ENCODE results near the gene KCNB1.

KCNB1 gene

DNA sequence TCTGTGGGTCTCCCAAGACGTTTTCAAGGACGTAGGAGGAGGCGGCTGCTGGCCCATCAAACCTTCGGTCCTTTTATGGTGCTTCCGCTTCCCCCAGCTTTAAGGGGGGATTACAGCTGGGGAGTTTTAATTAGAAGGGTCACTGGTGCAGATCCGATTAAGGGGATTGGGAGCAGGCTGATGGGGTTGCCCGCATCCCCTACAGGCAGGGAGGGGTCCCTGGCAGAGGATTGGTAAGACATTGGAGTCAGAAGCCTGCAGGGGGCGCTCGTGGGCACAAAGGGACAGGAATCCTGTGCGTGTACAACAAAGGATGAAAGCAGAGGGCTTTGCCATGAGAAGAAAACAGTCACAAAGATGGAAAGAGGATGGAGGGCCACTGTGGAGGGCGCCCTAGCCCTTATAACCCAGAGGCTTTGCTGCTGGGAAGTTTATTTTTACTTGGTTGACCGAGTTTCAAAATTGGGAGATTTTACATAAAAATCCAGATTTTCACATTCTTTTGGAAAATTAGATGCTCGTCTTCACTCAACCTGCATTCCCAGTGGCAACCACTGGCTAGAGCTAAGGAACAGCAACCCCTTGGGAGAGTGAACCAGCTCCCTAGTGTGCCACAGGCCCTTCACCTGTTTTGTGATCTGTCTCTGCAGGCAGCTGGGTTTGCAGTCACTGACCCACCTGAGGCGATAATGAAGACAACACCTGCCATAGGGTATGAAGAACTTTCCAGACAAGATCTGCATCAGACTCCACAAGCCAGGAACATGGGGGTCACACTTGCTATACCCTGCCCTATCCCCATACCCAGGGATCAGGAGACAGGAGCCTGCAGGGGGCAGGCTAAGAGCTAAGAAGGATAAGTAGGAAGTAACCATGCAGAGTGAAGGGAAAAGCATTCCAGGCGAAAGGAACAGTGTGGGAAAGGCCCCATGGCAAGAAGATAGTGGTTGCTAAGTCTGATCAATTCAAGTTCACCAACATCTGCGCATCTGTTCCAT, 97.7 kb downstream of the KCNB1 start:
- DNase-seq = peak; percentile 54

DNA sequence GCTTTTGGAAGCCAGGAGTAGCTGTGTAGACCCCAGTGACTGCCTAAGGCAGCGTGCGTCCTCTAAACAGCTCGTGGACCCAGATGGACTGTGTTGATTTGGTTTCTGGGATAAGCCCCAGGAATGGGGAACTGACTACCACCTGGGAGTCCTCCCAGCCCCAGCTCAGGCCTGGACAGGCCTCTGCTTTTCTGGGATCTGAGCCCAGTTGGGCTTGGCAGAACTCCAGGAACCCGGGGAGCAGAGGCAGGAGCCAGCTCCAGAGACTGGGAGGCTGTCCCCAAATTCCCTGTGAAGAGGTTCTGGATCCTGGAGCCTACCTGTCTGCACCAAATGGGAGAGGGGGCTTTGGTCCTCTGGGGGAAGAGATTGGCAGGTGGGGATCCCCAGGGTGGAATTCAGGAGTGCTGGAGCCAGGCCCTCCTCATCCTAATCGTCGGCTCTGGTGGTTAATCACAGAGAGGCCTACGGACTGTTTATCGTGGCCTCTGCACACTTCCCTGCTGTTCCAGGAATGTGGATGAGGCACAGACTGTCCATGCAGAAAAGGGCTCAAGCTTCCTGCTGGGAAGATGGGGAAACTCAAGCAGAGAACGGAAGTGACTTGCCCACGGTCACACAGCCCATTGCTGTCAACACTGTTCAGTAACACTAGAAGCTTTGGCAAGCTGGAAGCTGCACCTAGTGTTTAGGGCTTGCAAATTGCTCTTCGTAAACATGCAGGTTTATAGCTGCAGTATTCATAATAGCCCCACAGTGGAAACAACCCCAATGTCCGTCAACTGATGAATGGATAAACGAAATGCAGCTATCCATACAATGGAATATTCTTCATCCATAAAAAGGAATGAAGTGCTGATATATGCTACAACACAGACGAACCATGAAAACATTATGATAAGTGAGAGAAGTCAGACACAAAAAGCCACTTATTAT, 100.6 kb downstream of the KCNB1 start:
- no peak for DNase-seq

DNA sequence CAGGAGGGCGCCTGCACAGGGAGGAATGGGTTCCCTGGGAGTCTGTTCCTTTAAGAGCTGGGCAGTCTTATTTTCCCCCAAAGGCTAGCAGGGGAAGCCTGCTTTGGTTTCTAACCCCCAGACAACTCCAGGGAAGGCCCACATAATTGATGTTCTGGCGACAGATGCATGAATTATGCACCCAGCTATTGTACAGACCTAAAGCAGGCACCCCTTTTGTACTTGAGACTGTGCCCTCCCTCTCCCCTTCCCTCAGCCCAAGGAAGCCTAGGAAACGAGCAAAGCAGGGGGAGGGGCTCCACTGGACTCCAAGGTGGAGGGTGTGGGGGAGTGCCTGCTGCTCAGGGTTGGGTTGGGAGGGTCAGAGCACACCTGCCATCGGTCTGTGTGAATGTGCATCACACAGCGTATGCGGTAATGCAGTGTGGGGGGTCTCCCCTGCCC, 102.1 kb downstream of the KCNB1 start:
- no peak for DNase-seq

DNA sequence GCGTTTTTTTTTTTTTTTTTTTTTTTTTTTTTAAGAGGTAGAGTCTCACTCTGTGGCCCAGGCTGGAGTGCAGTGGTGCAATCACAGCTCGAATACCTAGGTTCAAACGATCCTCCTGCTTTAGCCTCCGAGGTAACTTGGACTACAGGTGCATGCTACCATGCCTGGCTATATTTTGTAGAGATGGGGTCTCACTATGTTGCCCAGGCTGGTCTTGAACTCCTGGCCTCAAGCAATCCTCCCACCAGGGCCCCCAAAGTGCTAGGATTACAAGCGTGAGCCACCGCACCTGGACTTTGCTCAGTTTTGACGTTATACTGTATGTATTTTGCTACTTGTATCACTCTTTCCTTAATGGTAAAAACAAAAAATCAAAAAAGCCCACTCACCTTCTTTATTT, 103.1 kb downstream of the KCNB1 start:
- no peak for DNase-seq

DNA sequence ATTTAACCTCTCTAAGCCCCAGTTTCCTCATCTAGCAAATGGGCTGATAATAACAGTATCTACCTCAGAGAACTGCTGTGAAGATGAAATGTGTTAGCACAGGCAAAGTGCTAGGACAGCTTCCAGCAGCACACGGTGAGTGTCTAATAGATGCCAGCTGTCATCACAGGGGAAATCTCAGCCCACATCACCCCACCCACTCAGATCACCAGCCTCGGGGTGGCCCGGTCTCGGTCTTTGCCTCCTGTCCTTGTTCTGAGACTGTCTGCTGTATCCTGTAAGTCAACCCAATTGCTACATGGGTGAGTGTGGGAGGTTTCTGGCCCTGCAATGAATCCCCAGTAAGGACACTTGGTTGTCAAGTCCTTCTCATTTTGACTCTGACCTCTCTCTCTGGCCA, 105.1 kb downstream of the KCNB1 start:
- DNase-seq = no peak

DNA sequence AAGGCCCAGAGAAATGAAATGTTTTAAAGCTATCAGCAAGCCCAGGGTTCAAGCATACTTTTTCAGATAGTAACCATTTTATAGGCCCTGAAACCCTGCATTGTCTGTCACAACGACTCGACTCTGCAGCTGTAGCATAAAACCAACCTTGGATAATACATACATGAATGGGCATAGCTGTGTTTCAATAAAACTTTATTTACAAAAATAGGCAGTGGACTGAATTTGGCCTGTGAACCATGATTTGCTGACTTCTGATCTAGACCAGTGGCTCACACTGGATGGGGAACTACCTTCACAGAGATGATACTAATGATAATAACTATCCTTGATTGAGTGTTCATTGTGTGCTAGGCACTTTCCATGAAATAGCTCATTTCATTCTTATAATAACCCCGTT, 107.3 kb downstream of the KCNB1 start:
- no peak for DNase-seq

DNA sequence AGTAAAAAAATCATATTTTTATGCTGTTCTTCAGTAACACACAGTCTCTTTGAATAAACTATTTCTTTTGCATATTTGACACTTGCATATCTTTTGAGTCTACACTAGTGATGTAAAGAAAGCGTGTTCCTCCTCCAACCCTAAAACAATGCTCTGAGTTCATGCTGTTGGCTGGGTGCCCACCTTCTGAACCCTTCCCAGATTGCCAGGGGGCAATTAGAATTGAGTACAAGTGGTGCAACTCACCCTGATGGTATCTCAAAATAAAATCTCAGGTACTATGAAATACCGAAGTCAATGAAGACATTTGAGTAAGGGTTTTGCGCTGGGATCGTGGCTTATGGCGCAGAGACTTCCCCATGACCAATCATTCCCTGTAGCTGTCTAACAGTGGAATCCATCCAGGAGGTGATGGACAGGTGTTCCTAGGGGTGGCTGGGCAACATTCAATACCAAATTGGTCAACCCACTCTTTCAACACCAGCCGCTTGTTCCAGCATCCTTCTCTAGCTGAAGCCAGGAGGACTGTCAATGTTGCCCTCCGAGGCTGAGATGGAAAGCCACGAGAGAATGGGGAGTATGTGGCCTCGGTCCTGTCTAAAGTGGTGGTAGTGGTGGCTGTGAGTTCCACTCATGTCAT, 110.3 kb downstream of the KCNB1 start:
- DNase-seq = no peak

DNA sequence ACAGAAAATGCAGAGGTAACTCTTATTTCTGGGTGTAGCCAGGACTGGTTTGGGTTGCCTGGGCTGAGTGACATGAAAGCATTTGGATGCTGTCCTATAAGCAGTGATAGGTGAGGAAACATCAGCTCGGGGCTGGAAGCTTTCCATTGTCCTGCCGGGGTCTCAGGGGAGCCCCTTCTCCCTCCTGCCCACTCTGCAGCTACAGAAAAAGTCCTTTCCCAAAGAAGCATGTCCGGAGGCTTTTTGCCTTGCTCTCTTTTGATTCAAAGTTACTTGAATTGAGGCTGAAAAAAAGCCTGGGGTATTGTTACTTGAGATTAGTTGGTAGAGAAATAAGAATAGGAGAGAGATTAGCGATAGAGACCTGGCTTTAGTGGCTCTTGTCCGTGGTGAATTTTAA, 113.9 kb downstream of the KCNB1 start:
- DNase-seq = no peak

DNA sequence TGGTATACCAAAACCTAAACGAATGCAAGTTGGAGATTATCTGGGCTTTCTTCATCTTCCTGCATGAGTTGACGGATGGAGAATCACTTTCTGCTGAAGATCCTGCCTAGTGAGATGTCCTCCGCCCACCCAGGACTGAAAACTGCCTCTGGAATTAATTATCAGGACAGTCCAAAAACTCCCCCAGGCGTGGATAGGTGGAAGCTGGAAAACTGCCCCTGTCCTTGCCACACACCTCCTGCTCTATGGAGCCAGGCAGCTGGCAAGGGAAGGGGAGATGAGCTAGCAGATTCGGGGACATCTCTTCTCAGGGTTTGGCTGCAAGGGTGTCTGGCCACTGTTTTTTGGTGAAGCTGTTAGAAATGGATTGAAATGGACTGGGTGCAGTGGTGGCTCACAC, 115.4 kb downstream of the KCNB1 start:
- DNase-seq = no peak

DNA sequence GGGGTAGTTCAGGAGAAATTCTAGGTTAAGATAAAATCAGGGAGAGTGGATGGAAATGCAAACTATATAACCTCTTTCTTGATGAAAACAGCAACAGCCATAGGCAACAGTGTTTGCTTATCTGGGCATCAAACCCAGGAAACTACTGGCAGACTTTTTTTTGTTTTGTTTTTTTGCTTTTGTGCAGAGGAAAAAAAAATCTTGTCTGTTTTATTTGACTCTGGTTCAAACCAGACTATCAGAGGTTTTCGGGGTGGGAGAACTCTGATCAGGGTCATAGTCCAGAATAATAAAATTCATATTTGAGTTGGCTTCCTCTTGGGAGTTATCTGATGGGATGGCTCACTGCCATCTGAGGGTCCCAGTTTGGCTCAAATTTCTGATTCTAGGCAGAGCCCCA, 115.8 kb downstream of the KCNB1 start:
- DNase-seq = no peak

DNA sequence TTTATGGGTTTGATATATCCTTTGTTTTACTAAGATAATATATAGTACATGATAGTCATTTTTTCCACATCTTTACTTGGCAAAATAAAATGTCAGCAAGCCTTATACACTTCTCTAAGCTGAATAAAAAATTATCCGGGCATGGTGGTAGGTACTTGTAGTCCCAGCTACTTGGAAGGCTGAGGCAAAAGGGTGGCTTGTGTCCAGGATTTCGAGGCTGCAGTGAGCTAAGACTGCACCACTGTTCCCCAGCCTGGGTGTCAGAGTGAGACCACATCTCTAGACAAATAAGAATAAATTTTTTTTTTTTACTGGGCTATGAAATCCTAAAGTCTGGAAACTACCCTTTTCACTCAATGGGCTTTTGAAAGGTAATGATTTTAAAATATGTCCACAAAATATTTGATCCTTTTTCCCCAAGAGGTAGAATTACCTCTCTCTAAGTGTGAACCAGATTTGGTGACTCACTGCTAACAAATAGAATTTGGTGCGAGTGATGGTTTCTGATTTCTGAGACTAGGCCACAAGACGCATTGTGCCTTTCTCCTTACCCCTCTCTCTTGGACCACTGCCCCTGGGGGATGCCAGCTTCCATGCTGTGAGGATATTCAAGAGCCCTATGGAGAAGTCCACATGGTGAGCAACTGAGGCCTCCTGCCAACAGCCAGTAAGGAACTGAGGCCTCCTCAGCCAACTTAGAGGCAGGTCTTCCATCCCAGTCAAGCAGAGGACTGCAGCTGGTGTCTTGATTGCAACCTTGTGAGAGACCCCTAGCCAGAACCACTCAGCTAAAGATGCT, 120.4 kb downstream of the KCNB1 start:
- no peak for DNase-seq

DNA sequence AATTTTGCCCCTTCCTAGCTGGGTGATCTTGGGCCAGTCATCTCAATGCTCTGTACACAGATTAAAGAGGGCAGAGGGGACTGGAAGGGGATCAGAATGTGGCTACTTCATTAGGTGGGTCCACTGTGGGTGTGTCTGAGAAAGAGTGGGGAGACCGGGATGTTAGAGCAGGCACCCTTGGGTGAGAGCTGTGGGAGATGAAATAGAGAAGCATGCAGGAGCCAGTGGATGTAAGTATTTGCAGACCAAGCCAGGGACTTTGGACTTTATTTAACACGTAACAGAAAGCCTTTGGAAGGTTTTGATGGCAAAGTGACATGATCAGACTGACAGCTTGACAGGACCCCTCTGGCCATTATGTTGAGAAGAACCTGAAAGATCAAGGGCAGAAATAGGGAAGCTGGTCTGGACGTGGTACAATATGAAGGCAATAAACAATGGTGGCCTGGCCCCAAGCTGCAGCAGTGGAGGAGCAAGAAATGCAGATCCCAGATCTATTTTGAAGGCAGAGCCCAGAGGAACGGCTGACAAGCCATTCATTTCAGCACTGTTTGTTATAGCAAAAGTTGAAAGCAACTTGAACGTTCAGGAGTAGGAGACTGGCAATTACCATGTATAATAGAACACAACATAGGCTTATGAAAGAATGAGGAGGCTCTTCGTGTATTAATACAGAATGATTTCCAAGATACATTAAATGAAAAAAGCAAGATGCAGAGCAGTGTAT, 122.1 kb downstream of the KCNB1 start:
- DNase-seq = no peak

DNA sequence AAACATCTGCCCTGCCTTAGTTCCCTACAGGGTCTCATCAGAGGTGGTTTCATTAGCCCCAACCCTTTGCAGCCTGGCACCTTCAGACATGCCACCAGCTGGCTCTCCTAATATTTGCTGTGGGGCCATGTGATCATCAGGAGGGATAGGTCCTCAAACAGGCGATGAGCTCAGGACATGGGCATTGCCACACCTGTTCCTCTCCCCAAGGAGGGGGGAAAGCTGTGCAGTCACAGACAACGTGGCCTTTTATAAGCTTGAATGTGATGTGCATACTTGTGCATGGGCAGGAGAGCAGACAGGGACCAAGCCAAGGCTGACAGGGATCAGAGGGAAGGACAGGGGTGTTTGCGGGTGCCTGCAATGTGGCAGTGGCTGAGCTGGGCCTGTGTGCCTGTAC, 125.8 kb downstream of the KCNB1 start:
- DNase-seq = no peak

DNA sequence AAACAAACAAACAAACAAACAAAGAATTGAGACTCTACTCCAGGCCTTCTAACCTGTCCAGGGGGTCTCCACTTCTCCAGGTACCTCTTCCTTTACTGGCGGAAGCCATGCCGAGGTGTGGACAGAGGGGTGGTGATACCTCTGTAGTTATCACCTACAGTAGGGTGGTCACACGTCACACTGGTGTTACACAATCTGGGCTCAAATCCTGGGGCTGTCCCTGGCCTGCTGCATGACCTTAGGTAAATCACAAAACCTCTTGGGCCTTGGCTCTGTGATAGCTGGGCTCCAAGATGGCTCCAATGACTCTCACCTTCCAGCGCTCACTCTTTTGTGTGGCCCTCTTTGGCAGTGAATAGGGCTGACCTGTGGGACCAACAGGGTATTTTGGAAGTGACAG, 127.8 kb downstream of the KCNB1 start:
- no peak for DNase-seq

DNA sequence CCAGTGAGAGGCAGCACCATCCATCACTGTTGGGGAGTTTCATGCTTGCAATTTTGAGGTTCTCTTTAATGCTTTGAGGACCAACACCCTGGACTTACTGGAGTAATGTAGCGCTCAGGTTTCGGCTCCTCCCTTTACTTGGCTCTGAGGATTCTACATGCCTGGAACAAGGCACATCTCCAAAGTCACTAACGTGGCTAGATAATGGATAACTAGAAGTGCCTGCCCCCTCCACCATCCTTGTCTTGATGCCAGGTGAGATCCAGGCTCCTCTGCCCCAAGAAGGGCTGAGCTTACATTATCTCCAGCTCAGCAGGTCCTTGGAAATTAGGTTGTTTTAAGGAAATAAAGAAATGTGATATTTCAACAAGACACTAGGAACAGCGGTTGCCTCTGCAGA, 129.1 kb downstream of the KCNB1 start:
- no peak for DNase-seq

DNA sequence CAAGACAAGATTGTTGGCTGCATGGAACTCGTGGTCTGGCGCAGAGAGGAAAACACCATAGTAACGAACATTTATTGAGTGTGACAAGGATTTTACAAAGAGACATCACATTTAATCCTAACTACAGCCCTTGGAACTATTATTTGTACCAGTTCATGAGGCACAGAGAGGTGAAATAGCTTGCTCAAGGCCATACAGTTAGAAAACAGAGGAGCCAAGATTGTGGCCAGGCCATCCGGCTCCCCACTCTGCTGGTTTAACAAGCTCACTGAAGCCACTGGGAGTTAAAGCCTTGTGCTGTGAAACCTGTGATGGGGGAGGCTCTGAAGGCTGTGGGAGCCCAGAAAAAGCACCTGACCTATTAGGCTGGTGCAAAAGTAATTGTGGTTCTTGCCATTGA, 129.7 kb downstream of the KCNB1 start:
- no peak for DNase-seq

DNA sequence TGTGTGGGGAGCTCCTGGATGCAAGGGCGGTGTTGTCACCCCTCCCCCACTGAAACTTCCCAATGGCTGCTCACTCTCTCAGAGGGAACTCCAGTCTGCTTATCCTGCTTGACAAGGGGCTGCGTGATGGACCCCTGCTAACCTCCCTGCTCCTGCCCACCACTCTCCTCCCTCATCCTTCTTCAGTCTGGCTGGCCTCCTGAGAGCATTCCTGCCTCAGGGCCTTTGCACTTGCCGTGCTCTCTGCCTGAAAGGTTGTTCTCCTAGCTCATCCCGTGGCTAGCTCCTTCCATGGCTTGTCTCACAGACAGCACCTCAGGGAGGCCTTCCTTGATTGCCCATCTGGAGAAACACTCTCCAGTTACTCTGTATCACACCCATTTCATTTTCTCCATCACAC, 130.7 kb downstream of the KCNB1 start:
- DNase-seq = no peak

DNA sequence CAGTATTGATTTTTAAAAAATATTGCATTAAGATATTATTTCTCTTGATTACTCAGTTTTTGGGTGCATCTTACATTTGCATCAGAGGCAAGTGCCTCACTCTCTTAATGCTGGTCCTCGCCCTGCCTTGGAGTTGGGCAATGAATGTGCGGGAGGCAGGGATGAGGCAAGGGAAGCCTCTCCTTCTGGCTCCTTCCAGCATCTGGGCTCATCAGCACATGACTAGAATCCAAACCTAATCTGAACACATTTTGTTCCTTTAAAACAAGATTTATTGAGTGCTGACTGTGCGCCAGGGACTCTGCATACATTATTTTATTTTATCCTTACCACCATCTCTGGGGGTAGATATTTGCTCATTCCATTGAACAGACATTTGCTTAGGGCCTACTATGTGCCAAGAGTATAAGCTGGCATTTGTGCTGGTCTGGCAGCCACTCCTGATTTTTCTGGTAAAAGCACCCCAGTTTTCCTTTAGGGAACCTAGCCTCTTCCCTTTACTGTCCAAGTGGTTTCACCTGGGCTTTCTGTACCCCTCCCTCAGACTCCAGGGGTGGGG, 132.7 kb downstream of the KCNB1 start:
- no peak for DNase-seq

DNA sequence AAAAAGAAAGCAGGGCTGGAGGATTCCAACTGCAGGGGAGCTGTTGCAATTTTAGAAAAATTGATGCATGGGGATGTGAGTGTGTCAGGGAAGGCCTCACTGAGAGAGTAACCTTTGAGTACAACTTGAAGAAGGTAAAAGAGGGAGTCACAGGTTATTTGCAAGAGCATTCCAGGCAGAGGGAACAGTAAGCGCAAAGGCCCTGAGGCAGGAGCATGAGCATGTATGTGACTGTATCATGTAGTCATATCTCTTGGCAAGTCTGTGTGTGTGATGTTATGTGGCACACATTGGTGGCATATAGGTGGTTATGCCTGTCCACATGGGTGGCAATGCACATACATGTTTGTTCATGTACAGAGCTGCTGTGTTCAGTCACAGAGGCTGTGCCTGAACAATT, 133.4 kb downstream of the KCNB1 start:
- DNase-seq = no peak

DNA sequence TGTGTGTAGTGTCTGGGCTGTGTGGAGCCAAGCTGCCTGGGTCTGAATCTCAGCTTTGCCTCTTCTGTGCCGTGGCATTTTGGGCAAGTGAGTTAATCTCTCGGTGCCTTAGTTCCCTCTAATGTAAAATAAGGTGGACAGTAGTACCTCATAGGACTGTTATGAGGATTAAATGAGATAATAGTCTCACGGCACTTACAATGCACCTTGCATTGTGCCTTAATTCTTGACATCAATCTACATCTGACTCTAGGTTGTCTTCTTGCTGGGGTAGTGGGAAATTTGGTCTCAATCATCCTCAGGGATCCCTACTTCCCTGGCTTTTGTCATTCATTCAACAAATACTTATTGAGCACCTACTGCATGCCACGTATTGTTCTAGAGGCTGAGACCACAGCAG, 133.9 kb downstream of the KCNB1 start:
- DNase-seq = no peak

DNA sequence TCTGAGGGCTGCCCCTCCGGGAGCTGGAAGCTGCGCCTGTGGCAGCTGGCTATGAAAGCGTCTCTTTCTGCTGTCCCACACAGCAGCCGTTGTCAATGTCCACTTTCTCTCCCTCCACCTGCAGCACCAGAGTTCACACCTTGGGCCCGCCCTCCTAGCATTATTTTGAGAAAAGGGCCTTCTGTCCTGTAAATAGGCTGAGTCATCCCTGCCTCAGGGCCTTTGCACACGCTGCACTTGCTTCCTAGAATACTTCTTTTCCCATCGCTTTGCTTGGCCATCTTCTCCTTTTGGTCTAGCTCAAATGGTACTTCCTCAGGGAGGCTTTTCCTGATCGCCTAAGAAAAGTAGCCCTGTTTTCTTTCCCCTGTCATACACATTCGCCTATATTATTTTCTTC, 135.3 kb downstream of the KCNB1 start:
- no peak for DNase-seq

Measured in CD4-positive, alpha-beta T cell treated with Interleukin-17A for 1 hour (primary cell).